SH-SY5Y (cell line): ENCODE results near the gene CLASP1.

Experiments
- GATA2 ChIP-seq: IDR thresholded peaks from 2 replicates; pipeline ENCODE4 v1.6.1; 2011; ENCODE audit warnings: mild to moderate bottlenecking, low read depth, low read length
- GATA3 ChIP-seq: IDR thresholded peaks from 2 replicates; pipeline ENCODE4 v1.6.1; 2011; ENCODE audit warnings: low read depth, mild to moderate bottlenecking, low read length, moderate library complexity

Gene CLASP1

DNA sequence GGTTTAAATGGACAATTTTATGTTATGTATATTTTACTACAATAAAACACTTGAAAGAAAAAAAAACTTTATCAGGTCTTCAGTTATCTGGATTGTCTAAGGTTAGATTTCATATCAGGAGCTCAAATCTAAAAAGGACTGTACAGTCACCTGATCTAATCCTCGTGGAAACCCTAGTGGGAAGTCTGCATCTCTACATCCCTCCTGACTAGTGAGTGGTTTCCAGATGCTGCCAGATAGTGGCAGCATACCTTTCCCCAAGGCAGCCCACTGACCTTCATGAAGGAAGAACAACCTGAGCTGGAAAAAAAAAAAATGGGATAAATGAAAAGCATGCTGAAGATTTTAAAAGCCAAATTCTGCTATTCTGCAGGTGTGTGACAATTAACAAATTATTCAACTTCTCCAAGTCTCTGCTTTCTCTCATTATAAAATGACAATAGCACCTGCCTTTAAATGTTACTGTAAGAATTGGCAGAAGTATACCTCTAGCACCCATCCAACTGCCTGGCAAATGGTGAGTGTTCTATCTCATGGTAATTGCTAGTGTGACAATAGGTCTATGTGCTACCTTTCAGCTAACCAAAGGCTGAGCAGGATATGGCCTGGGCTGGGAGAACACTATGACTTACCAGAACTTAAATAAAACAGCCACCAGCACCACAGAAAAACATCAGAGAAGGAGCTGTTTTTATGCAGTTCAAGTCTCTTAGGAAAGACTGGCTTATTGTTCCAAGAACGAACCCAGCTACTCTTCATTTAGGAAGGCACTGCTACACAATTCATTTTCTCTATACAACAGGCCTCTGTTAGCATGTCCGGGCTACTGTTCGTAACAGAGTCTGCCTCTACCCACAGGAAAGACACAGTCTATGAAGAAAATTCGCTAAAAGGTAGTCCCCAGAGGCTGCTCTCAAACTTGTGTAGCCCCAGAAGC is 8.6 kb downstream of the CLASP1 start:
- peak; percentile 24; the same call in 1 of the 2 replicates for TF ChIP-seq GATA2
- TF ChIP-seq GATA3 = no peak

DNA sequence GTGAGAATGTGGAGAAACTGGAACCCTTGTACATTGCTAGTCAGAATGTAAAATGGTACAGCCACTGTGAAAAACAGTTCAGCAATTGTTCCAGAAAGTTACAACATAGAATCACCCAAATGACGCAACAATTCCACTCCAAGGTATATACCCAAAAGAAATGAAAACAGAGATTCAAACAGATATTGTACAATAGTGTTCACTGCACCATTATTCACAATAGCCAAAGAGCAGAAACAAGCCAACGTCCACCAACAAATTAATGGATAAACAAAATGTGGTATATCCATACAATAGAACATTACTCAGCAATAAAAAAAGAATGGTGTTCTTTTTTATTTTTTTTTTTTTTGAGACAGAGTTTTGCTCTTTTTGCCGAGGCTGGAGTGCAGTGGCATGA is 10.9 kb downstream of the CLASP1 start:
- TF ChIP-seq GATA2 (no peak), GATA3 (no peak)

DNA sequence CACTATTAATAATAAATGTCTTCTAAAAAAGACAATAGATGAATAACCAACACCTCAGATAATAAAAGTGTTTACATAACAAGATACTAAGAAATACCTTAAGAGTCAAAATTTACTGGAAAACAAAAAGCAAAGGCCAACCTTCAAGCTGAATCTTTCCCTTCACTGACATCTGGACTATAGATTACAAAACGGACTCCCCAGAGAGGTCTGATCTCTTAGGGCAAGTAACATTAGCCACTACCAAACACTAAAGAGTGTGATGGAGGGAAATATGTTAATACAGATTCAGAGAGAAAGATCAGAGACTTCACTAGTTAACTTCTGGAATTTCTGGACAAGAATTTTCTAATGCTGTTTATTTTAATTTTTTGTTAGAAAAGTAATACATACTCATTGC is 13.9 kb downstream of the CLASP1 start:
- TF ChIP-seq GATA2 (no peak), GATA3 (no peak)

DNA sequence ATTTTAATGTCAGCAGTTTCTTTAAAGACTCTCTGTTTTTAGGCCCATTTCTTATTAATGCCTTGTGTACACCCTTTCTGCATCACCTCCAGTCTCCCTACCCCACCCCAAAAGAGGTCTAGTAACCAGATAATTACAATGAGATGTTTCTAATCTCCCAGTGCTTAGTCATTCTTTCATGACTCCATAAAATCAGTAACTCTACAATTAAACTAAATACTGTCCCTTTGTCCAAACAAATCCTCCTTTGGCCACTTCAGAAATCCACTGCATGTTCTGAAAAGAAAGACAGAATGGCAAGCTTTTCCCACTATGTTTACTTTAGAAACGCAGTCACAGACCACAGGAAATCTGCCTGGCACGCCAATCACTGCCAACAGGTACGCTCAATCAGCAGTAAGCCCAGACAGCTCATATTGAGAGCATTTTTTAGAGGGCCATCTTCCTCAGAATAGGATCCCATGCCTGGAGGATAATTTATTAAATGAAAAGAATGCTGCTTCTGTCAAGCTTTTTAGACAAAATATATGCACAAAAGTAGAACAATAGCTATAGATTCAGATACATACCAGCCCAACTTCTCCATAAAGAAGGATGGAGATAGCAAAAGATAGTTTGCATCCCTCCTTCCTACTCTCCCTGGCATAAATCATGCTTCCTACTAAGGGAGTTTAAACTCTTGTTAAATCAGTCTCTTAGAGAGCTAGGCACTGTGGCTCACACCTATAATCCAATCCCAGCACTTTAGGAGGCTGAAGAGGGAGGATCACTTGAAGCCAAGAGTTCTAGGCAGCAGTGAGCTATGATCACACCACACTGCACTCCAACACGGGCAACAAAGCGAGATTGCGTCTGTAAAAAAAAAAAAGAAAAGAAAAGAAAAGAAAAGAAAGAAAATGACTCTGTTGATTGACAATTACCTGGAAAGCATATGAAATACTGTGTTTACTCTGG is 14.6 kb downstream of the CLASP1 start:
- no peak for TF ChIP-seq GATA3
- TF ChIP-seq GATA2 = no peak

DNA sequence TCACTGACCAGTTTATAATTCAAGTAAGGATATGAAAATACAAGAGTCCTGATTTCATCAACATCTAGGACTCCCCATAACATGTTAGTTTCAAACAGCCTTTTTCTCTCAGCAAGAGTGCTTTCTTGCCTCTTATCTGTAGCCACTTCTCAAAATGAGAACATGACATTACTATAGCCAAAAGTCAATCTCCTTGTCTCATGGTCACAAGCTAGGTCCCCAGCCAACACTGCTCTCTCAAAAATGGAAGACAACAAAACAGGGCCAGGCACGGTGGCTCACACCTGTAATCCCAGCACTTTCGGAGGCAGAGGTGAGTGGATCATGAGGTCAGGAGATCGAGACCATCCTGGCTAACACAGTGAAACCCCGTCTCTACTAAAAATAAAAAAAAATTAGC is 15.8 kb downstream of the CLASP1 start:
- TF ChIP-seq GATA3 (no peak), GATA2 (no peak)

DNA sequence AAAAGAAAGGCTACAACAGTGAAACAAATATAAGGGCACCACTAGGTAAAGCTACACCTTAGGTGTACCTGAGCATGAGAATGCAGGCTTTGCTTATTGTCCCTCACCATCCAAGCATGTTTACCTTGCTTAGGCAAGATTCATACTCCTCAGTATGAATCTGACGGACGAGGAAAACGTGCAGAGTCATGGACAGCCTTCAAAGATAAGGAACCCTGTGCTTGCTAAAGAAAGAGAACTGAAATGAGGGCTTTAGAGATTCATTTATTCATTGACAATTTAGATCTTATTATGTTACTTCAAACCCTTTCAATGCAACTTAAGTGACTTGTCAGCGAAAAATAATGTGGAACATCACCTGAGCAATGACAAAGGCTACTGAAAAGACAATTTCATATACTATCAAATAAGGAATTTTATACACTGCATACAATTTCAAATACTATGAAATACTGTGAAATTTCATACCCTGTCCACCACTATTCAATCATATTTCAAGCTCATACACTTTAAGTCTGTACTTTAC is 21.7 kb downstream of the CLASP1 start:
- TF ChIP-seq GATA3 (no peak), GATA2 (no peak)

DNA sequence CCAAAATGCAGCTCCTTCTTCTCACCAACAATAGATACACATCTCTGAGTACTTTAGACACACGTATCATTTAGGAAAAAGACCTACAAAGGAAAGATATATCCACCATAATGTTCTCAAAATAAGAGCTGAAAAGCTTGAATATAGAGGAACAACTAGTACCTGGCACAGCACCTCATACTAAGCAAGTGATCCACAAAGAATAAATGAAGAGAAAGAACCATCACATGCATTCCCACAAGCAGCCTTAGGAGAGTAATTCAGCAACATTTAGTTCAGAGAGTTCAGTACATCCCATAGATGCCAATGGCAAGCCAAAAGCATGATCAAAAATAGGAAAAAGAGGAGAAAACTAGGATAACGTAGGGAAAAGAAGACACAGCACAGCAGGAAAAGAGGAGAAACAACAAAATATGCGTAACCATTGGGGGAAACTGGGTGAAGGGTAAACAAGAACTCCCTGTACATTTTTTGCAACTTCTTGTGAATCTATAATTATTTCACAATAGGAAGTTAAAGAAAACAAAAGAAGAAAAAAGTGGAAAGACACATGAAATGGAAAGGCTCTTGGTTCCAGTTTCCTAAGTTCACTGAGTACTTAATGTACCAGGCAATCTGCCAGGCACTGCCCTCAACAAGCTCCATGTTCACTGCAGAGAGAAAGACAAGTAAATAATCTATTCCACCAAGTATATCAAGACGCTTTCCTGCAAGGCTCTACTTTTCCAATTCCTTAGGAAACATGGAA is 22.3 kb downstream of the CLASP1 start:
- TF ChIP-seq GATA2 = no peak
- TF ChIP-seq GATA3 = no peak

DNA sequence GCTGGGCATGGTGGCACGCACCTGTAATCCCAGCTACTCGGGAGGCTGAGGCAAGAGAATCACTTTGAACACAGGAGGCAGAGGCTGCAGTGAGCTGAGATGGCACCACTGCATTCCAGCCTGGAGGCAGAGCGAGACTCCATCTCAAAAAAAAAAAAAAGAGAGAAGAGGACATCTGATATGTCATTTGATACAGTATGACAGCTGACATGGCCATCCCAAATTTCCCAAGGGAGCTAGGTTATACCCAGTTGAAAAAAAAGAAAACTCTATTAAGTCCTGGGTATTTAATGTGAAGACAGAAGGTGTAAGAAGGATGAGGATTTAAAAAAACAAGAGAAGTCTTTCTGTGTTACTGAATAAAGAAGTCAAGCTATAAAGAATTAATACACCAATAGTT is 23.3 kb downstream of the CLASP1 start:
- TF ChIP-seq GATA3 = no peak
- TF ChIP-seq GATA2 = no peak

DNA sequence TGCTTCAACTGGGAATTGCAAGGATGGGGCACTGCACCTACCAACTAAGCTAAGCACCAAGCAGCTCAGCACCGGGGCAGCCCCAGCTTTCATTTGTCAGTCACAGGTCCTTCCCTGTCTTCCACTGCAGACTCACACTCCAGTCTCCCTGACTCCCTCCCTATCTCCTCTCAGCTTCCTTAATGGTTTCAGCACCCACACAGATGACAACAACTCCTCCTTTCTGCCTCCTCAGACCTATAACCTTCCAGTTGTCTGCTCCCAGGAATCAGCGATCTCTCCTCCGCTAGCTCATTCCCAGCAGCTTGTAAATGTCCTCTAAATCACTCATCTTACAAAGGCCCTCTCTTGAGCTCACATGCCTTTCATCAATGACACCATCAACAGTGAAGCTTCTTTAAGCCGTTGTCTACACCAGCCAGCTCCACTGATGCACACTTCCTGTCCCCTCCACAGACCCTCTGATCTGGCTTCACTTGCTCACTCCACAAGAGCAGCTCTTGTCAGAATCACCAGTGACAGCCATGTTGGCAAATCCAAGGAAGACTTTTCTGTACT is 32.1 kb downstream of the CLASP1 start:
- no peak for TF ChIP-seq GATA2
- no peak for TF ChIP-seq GATA3

DNA sequence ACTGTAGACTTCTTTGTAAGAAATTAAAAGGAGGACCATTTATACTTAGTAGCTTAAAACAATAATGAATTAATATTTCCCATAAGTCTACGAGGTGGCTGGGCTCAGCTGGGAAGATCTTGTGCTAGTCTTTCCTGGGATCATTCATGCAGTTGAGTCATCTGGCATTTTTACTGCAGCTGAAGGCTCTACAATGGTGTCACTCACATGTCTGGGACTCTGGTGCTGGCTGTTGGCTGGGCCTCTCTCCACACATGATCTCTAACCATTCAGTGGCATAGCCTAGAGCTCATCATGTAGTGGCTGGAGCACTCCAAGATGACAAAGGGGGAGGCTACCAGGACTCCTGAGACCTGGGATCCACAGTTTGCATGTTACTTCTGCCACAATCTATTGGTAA is 35.5 kb downstream of the CLASP1 start:
- TF ChIP-seq GATA2 = no peak
- no peak for TF ChIP-seq GATA3

DNA sequence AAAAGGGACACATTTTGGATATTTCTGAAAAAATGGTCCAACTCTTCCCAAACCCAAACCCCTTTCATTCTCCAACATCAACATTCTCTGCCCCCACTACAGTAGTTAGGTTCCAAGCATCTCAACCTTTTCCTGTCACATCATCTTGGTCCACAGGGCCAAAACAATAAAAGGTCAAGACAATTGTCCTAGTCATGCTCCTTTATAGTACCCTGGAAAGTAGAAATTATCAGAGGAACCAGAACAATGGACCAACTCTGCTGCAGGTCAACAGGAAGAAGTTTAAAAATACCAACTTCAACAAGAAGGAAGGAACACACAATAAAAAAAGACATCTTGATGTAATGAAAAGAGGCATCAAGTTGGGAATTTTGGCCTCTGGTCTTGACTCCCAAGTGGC is 36.1 kb downstream of the CLASP1 start:
- TF ChIP-seq GATA2 = no peak
- no peak for TF ChIP-seq GATA3

DNA sequence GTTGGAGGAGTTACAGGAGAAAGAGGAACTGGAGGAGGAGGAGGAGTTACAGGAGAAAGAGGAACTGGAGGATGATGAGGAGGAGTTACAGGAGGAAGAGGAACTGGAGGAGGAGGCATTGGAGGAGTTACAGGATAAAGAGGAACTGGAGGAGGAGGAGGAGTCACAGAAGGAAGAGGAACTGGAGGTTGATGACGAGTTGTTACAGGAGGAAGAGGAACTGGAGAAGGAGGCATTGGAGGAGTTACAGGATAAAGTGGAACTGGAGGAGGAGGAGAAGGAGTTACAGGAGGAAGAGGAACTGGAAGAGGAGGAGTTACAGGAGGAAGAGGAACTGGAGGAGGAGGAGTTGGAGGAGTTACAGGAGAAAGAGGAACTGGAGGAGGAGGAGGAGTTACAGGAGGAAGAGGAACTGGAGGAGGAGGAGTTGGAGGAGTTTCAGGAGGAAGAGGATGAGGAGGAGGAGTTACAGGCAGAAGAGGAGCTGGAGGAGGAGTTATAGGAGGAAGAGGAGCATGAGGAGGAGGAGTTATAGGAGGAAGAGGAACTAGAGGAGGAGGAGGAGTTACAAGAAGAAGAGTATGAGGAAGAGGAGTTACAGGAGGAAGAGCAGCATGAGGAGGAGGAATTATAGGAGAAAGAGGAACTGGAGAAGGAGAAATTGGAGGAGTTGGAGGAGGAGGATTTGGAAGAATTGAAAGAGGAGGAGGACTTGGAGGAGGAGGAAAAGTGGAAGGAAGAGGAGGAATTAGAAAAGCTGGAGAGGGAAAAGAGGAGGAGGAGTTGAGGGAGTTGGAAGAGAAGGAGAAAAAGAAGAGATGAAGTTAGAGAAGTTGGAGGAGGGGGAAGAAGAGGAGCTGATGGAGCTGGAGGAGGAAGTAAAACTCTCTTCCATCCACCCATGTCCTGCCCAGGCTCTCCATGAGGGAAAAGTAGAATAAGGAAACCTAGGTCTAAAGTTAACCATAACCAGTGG is 37.2 kb downstream of the CLASP1 start:
- TF ChIP-seq GATA2 (no peak), GATA3 (no peak)
